Activated CD4-positive, alpha-beta memory T cell treated with anti-CD3 and anti-CD28 coated beads, Interleukin-2, amount 10 ng/mL, durations not matched to agents 7 days and 5 days (primary cell): ENCODE data around the gene AFG3L2. TPM values are rescaled to one million over a fixed set of nuclear protein-coding genes. Genes with fewer than 3 reads are reported as not detected.

ENCODE experiments used
- CTCF ChIA-PET: fragments of 350-600 bp; sonication (Branson Sonifier 250); formaldehyde crosslinking; loops from one replicate; lab custom pipeline; 2021; ENCODE audit warnings: antibody characterized with exemption, inconsistent platforms; lab: Charles Lee
- POLR2A ChIA-PET: fragments of 350-600 bp; sonication (Branson Sonifier 250); formaldehyde crosslinking; loops from one replicate; lab custom pipeline; 2021; ENCODE audit warnings: antibody characterized with exemption; lab: Charles Lee
- DNase-seq: peaks from one replicate; pipeline ENCODE4 v3.0.0-alpha.2; 2020
- H3K27ac Mint-ChIP-seq: one replicate; pipeline ENCODE4 v1.8.0; 2021; ENCODE audit warnings: mild to moderate bottlenecking, mixed read lengths
- H3K27me3 Mint-ChIP-seq: one replicate; pipeline ENCODE4 v1.8.0; 2021; ENCODE audit warnings: mixed read lengths
- H3K36me3 Mint-ChIP-seq: one replicate; pipeline ENCODE4 v1.8.0; 2021; ENCODE audit warnings: low read depth, mixed read lengths
- H3K4me1 Mint-ChIP-seq: one replicate; pipeline ENCODE4 v1.8.0; 2021; ENCODE audit warnings: mixed read lengths
- H3K4me3 Mint-ChIP-seq: one replicate; pipeline ENCODE4 v1.8.0; 2021; ENCODE audit warnings: mild to moderate bottlenecking, mixed read lengths
- H3K9me3 Mint-ChIP-seq: one replicate; pipeline ENCODE4 v1.8.0; 2021; ENCODE audit warnings: mixed read lengths
- total RNA-seq, 2 experiments: library from RNA; stranded (reverse); gene quantifications; one replicate each; pipeline ENCODE4 v1.2.3, GENCODE V29; 2021

Gene AFG3L2
- total RNA-seq, 2 experiments from 2014 or later: 31.9 to 32.8 TPM

DNA sequence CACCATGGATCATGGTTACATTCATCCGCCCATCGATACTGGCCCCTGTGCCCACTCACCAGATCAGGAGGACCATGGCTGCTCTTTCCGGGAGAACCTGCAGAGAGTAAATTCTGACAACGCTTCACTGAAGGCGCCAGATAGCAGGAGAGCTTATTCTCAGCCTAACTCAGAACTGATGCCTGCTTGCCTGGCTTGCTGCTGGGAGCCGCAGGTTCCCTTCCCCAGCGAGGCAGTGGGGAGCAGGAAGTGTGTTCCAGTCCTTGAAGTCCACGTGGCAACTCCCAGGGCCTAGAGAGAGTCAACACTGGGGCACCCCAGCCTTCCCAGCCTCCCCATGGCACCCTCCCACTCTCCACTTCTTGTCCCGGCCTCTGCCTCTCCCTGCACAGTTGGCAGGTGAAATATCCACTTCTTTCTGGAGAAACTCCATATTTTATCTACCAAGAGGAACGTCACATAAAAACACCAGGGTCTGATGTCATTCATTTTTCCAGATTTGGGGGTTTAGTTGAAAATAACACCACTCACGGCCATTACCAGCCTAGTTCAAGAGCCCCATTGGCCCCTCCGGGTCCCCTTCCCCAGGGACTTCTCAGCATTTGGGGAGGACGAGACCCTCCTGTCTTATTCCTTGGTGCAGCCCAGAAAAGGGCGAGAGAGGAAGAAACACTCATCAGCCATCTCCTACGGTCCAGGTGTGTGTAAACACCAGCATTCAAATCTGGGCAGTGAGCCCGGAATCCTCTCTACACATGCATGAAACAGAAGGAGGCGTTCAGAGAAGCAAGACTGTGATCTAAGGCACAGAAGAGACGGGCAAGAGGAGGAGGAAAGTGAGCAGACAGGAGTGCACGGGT is 72.4 kb downstream of the AFG3L2 start:
- Mint-ChIP-seq H3K27ac (no peak overlapping the region), H3K36me3 (peaks cover 2% of the 10 kb centered on the region), H3K9me3 (no peaks in the 10 kb centered on the region), H3K27me3 (peaks cover 58% of the 10 kb centered on the region), H3K4me1 (peaks cover 17% of the 10 kb centered on the region), H3K4me3 (no peak overlapping the region)
- no peak for DNase-seq
- POLR2A ChIA-PET: no interaction called here
- CTCF ChIA-PET: no interaction called here

- Mint-ChIP-seq H3K4me1 (peaks cover 10% of the 10 kb centered on the region), H3K4me3 (no peak overlapping the region), H3K27ac (no peak overlapping the region), H3K9me3 (no peaks in the 10 kb centered on the region), H3K36me3 (no peaks in the 10 kb centered on the region), H3K27me3 (peaks cover 54% of the 10 kb centered on the region)
- ChIA-PET POLR2A (no interaction called here), CTCF (no interaction called here)
- DNase-seq: no peak
Measured at GRCh38 chr18:12302391-12303147, 74.5 kb downstream of the AFG3L2 start.

GRCh38 chr18:12301263-12302005 is 75.6 kb downstream of the AFG3L2 start:
- no peak overlapping the region for H3K4me3 Mint-ChIP-seq
- H3K27ac Mint-ChIP-seq: no peak overlapping the region
- no peaks in the 10 kb centered on the region for H3K9me3 Mint-ChIP-seq
- CTCF ChIA-PET: no interaction called here
- POLR2A ChIA-PET: no interaction called here
- no peak for DNase-seq
- no peaks in the 10 kb centered on the region for H3K36me3 Mint-ChIP-seq
- H3K4me1 Mint-ChIP-seq: no peaks in the 10 kb centered on the region
- peaks cover 46% of the 10 kb centered on the region for H3K27me3 Mint-ChIP-seq

- POLR2A ChIA-PET: no interaction called here
- Mint-ChIP-seq H3K9me3 (no peaks in the 10 kb centered on the region), H3K27ac (no peak overlapping the region), H3K36me3 (no peaks in the 10 kb centered on the region), H3K27me3 (peaks cover 33% of the 10 kb centered on the region), H3K4me1 (no peaks in the 10 kb centered on the region), H3K4me3 (no peak overlapping the region)
- CTCF ChIA-PET: interaction anchor here (1.1 to 1.2 kb wide), 2 partner anchors 28 to 310 kb away, joined by 3 read pairs; no protein-coding TSS in a partner anchor
- DNase-seq: no peak
Measured at GRCh38 chr18:12299862-12300261, 77.2 kb downstream of the AFG3L2 start.

- H3K27ac Mint-ChIP-seq: no peak overlapping the region
- H3K4me3 Mint-ChIP-seq: no peak overlapping the region
- DNase-seq: no peak
- H3K36me3 Mint-ChIP-seq: no peaks in the 10 kb centered on the region
- no peaks in the 10 kb centered on the region for H3K9me3 Mint-ChIP-seq
- CTCF ChIA-PET: no interaction called here
- POLR2A ChIA-PET: interaction anchor here (1.4 to 1.6 kb wide), 2 partner anchors 8 to 14 kb away, joined by 3 read pairs; no protein-coding TSS in a partner anchor
- no peaks in the 10 kb centered on the region for H3K4me1 Mint-ChIP-seq
- H3K27me3 Mint-ChIP-seq: peaks cover 34% of the 10 kb centered on the region
Measured at GRCh38 chr18:12296457-12296856, 80.6 kb downstream of the AFG3L2 start.

DNA sequence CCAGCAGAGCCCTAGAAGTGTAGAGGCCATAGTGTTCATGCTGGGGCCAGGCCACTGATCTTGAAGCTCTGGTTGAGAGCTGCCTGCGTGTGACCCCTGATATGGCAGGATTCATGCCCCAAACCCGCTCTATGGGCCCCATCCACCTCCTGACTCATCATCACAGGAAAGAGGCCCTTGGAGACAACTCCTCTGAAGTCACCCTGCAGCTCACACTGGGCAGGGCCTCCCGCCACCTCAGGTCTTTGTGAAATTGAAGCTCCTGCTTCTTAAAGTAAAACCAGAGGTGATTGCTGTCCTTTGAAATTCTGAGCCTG is 81.0 kb downstream of the AFG3L2 start:
- ChIA-PET CTCF (no interaction called here), POLR2A (no interaction called here)
- no peaks in the 10 kb centered on the region for H3K9me3 Mint-ChIP-seq
- no peak for DNase-seq
- no peaks in the 10 kb centered on the region for H3K36me3 Mint-ChIP-seq
- H3K27ac Mint-ChIP-seq: no peak overlapping the region
- H3K4me3 Mint-ChIP-seq: no peak overlapping the region
- peaks cover 33% of the 10 kb centered on the region for H3K27me3 Mint-ChIP-seq
- H3K4me1 Mint-ChIP-seq: no peaks in the 10 kb centered on the region

GRCh38 chr18:12295389-12296086 is 81.5 kb downstream of the AFG3L2 start:
- CTCF ChIA-PET: interaction anchor here (0.7 to 1.5 kb wide), 2 partner anchors 23 to 24 kb away, joined by 3 read pairs; no protein-coding TSS in a partner anchor
- H3K4me1 Mint-ChIP-seq: no peaks in the 10 kb centered on the region
- H3K9me3 Mint-ChIP-seq: no peaks in the 10 kb centered on the region
- DNase-seq: no peak
- peaks cover 28% of the 10 kb centered on the region for H3K27me3 Mint-ChIP-seq
- H3K36me3 Mint-ChIP-seq: no peaks in the 10 kb centered on the region
- H3K4me3 Mint-ChIP-seq: no peak overlapping the region
- POLR2A ChIA-PET: no interaction called here
- H3K27ac Mint-ChIP-seq: no peak overlapping the region

GRCh38 chr18:12293831-12294230 is 83.2 kb downstream of the AFG3L2 start:
- H3K4me3 Mint-ChIP-seq: no peak overlapping the region
- no peaks in the 10 kb centered on the region for H3K4me1 Mint-ChIP-seq
- POLR2A ChIA-PET: no interaction called here
- H3K27me3 Mint-ChIP-seq: peaks cover 30% of the 10 kb centered on the region
- no peaks in the 10 kb centered on the region for H3K36me3 Mint-ChIP-seq
- no peaks in the 10 kb centered on the region for H3K9me3 Mint-ChIP-seq
- CTCF ChIA-PET: interaction anchor here (1.5 kb wide), 1 partner anchor 22 kb away, joined by 3 read pairs; no protein-coding TSS in a partner anchor
- DNase-seq: no peak
- H3K27ac Mint-ChIP-seq: no peak overlapping the region

DNA sequence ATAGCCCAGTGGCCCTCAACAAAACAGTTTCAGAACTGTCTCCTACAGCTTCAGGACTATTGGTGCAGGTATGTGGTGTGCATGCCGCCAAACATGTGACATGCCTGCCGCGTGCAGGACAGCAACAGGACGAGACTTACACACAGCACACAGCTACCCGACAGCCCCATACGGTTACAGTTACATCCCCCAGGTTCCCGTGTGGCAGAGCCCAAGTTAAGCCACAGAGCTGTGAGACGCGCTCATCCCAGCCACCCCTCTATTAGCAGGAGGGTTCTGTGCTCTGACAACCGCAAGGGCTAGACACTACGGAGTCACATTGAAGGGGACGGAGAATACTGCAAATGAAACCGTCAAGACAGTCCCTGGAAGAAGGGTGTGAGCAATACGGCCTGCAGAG is 85.3 kb downstream of the AFG3L2 start:
- Mint-ChIP-seq H3K9me3 (no peaks in the 10 kb centered on the region), H3K4me3 (no peak overlapping the region), H3K27ac (no peak overlapping the region), H3K36me3 (no peaks in the 10 kb centered on the region), H3K4me1 (peaks cover 3% of the 10 kb centered on the region), H3K27me3 (peaks cover 36% of the 10 kb centered on the region)
- CTCF ChIA-PET: interaction anchor here (1.2 kb wide), 1 partner anchor 36 kb away, joined by 3 read pairs; no protein-coding TSS in a partner anchor
- no peak for DNase-seq
- POLR2A ChIA-PET: no interaction called here

DNA sequence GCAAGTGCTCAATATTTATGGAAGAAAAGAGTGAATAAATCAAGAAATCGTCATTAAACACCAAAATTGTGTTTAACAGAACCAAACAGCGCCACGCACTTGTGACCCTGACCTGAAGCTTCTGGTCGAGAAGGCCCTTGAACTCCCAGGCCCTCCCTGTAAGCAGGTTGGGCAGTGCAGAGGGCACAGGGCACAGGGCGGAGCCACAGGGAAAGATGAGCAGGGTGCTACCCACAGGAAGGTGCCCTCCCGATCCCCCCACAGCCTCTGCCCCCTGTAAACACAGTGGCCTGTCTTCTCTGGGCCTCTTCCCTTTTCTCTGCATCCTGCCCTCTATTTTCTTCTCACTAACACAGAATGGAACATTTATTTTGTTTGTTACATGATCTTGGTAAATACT is 85.9 kb downstream of the AFG3L2 start:
- Mint-ChIP-seq H3K4me1 (peaks cover 3% of the 10 kb centered on the region), H3K27me3 (peaks cover 36% of the 10 kb centered on the region), H3K36me3 (no peaks in the 10 kb centered on the region), H3K9me3 (no peaks in the 10 kb centered on the region), H3K4me3 (no peak overlapping the region), H3K27ac (no peak overlapping the region)
- ChIA-PET POLR2A (no interaction called here), CTCF (interaction anchor here (1.2 kb wide), 1 partner anchor 37 kb away, joined by 3 read pairs; no protein-coding TSS in a partner anchor)
- DNase-seq: no peak

DNA sequence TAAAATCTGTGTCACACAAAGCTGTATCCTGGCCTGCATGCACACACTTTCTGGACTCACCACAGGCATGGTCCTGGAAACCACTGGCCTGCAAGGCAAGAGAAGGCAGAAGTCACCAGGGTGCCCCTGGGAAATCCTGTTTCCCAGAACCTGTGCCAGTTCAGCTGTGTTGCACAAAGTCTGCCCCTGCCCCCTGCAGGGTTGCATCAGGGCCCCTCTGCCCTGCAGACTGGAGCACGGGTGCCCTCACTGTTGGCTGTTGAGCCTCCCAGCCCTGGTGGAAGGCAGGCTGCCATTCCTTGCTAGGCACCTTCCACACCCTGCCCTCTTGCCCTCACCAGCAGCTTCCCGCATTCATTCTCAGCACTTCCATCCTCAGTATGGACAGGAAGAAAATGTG is 86.9 kb downstream of the AFG3L2 start:
- no peaks in the 10 kb centered on the region for H3K9me3 Mint-ChIP-seq
- no peaks in the 10 kb centered on the region for H3K36me3 Mint-ChIP-seq
- CTCF ChIA-PET: no interaction called here
- DNase-seq: no peak
- no peak overlapping the region for H3K4me3 Mint-ChIP-seq
- no peak overlapping the region for H3K27ac Mint-ChIP-seq
- H3K27me3 Mint-ChIP-seq: peaks cover 40% of the 10 kb centered on the region
- peaks cover 3% of the 10 kb centered on the region for H3K4me1 Mint-ChIP-seq
- POLR2A ChIA-PET: no interaction called here

GRCh38 chr18:12288403-12288755 is 88.6 kb downstream of the AFG3L2 start:
- Mint-ChIP-seq H3K27me3 (peaks cover 44% of the 10 kb centered on the region), H3K4me1 (peaks cover 3% of the 10 kb centered on the region), H3K9me3 (no peaks in the 10 kb centered on the region), H3K36me3 (no peaks in the 10 kb centered on the region), H3K27ac (no peak overlapping the region), H3K4me3 (no peak overlapping the region)
- DNase-seq: no peak
- CTCF ChIA-PET: no interaction called here
- POLR2A ChIA-PET: interaction anchor here (1.4 kb wide), 1 partner anchor 9 kb away, joined by 3 read pairs; no protein-coding TSS in a partner anchor
